CD4-positive, alpha-beta T cell treated with Interleukin-4 for 4 hours (primary cell): ENCODE results near the gene MYCN.

Experiments
- DNase-seq: peaks from one replicate; pipeline ENCODE4 v3.0.0-alpha.2; 2020

Gene MYCN

DNA sequence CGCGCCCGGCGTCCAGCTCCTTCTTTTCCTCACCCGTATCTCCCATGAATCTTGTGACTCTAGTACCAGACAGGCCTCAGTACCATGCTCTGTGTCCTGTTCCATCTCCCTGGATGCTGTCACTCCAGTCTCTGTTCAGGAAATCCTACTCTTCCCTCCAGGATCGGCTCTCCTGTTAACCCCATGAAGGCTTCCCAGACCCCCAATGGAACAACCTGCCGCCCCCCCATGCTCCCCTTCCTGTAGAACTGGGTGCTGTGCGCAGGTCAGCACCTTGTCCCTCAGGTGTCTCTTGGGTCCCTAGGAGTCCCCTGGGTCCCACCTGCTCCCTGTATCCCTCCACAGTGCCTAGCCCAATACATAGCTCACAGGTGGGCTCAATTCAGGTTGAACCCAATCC, 41.3 kb downstream of the MYCN start:
- no peak for DNase-seq

DNA sequence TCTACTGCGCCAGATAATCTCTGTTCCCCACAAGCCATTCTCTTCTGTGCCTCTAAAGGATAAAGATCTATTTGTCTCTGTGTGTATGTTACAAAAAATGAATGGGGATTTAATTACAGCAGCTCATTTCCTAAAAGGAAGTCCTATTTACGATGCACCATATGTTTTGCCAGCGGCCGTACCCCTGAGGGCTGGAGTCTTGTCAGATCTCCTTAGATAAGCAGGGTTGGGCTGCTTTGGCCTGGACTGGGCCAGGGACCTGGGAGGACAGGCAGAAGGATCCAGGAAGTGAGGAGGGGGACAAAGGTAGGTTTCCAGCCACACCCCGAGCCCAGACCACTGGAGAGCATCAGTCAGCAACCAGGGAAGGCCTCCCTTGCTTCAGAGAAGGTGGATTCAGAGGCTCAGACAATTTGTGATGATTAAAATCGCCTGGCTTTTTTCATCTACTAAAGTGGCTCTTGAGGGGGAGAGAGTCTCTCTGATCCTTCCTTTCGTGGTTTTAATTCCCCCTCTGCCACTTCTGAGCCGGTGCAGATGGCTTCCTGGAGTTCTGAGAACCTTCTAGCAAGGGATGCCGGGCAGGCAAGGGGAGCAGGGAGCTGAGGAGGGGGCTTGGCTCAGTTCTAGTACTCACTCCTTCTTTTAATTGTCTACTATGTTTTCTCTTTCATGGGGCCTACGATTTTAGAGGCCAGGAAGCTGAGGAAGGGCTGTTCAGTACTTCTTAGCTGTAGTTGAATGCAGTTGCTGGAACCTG, 42.1 kb downstream of the MYCN start:
- no peak for DNase-seq

DNA sequence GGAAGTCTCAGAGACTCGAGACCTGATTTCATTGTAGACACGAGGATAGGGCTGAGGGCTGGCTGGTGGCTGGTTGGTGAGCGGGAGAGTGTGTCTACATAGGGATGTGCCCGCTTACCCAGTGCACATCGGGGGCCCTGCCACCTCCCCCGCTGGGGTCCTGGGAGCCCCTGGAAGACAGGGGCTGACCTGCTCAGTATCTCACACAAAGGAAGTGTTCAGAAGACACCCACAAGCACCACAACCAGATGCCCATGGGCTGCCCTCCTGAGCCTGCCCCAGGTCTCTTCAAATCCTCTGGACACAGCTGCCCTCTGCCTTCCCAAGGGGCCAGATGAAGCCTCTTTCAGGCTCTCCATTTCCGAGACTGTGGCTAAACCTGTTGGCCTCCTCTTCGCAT, 43.1 kb downstream of the MYCN start:
- DNase-seq: no peak

DNA sequence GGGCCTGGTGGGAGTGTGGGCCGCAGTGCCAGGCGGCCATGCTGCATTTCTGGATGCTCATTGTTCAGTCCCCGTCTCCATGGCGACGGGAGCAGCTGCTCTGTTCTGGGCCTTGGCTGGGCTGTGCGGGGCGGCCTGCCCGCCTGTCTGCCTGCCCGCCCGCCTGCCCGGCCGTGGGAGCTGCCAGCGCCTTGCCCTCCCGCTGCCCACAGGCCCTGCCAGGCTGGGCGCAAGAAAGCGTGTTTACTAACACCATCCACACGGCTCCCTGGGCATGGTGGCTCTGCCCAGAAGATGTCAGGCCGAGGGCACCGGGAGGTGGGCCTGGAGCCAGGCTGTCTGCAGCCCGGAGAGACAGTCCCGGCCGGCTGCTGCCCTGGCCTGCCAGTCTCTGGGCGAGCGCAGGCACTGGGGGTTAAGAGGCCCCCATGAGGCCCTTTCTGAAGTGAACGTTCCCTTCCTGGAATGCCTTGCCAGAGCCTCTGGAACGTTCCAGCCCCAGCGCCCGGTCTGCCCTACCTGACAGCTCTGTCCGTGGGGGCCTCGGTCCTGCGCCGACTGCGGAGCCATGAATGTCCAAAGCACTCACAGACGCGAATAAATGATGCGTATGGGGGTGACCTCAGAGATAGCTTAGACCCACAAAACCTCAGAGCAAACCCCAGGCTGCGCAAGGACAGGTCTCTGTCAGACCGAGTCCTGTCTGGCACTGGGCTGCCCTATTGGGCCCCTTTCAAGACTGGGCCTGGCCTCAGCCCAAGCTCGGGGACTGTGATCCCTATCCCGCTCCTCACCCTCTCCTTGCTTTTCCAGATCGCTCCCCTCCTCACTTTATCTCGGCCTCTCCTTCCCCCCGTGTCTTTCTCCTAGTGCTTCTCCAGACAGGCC, 44.3 kb downstream of the MYCN start:
- no peak for DNase-seq

DNA sequence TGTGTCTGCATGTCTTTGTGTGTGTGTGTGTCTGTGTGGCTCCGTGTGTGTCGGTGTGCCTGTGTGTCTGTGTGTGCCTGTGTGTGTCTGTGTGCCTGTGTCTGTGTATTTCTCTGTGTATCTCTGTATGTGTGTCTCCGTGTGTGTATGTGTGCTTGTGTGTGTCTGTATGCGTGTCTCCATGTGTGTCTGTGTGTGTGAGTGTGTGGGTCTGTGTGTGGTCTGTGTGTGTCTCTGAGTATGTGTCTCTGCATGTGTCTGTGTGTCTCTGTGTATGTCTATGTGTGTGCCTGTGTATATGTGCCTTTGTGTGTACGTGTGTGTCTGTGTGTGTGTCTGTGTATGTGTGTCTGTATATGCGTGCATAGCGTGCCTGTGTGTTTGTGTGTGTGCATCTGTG, 45.2 kb downstream of the MYCN start:
- DNase-seq: no peak

DNA sequence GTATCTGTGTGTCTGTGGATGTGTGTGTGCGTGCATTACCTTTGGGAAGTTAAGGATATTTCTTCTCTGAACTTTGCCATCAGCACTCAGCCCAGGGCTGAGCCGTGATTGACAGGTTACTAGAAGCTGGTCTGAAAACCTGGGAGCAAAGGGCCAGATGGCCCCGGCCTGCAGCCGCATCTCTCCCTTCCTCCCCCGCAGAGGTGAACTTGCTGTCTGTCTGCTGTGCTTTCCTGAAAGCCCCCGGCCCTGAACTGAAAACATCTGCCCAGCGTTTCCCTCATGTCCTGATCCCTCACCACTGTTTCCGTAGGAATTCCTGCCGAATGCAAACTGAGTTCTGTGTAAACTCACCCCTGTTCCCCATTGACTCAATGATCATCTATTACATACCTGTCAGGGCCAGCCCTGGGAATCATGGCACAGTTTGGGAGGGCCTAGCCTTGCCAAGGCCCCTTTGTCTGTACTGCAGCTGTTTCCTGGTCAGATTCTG, 45.8 kb downstream of the MYCN start:
- DNase-seq: no peak

DNA sequence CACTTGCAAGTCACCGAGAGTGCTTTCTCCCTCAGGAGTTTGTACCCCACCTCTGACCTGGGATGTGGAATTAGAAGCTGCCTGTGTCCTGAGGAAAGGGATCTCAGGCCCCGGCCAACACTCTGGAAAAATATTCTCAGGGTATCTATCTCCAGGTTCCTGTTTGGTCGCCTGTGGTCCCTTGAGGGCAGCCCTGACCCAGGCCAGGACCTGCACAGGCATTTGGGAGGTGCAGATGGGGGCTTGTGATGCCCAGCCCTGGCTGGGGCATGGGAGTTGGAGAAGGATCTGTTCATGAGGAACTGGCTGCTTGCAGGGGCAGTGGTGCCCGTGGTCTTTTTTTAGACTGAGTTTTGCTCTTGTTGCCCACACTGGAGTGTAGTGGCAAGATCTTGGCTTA, 46.3 kb downstream of the MYCN start:
- DNase-seq: no peak

DNA sequence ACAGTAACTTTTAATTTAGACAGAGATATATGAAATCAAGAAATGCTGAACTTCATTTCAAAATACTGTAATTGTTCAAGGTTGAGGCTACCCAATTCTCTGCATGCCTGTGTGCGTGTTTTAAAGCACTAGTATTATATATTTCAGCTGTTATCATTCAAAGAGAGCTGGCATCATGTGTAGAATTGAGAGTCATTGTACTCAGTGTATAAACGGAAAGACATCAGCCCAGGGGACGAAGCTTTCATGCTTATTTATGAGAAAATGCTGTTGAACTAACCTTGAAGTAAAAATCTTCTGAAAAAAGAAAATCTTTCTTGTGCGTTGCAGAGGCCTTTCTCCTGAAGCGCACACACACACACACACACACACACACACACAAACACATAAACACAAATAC, 48.4 kb downstream of the MYCN start:
- DNase-seq: no peak

DNA sequence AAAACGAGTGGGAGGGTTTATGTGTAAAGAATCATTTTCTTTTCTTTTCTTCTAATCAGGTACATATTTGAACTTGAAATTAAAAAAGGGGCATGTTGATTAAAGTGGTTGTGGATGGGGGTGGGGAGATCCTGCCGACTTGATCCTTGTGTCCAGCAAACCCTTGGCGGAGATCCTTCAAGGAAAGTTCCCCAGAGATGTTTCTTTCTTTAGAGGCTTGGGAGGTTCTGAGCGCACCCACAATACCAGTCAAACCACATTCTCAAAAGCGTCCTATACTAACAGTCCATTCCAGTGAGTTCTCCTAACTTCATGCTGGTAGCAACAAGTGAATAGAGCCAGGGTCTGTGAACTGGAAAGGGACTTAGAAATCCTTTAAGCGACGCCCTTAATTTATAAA, 49.2 kb downstream of the MYCN start:
- no peak for DNase-seq

DNA sequence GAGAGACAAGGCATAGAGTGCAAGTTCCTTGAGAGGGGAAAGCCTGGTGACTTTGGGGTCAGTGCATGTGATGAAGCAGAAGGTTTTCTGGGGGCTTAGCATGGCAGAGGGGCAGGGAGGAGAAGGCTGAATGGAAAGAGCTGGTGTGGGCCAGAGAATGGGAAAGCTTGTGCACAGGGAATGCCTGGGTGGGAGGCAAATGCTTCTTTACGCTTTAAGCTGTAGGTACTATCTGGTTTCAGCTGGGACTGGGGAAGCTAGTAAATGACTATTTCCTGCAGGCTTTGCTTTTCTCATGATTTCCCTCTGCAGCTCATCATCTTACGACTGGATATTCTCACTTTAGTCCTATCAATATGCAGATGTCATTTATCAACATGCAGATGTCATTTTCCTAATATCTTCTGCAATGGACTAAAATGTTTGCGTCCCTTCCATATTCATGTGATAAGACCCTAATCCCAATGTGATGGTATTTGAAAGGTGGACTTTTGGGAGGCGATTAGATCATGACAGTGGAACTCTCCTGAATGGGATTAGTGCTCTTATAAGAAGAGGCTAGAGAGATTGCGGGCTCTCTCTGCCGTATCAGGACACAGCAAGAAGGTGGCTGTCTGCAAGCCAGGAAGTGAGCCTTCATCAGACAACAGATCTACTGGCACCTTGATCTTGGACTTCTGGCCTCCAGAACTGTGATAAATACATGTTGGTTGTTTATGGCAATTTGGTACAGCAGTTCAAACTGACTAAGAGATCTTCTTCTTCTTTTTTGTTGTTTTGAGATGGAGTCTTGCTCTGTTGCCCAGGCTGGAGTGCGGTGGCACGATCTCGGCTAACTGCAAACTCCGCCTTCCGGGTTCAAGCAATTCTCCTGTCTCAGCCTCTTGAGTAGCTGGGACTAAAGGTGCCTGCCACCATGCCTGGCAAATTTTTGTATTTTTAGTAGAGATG, 50.1 kb downstream of the MYCN start:
- DNase-seq: no peak

DNA sequence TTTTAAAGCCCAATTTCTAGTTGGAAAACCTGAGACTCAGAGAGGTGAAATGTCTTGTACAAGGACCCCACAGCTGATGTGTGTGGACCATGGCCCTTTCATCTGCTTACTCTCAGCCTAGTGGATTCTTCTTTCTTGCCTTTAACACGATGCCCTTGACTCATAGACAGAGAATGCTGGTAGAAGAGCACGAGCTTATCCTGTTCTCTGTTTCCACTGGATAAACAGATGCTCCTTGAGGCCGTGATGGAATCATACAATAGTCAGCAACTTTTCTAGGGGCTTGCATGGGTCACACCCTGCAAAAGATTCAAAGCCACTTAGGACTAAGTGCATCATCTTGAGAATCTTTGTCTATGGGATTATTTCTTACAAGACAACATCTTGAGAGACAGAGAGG, 50.9 kb downstream of the MYCN start:
- DNase-seq: no peak

DNA sequence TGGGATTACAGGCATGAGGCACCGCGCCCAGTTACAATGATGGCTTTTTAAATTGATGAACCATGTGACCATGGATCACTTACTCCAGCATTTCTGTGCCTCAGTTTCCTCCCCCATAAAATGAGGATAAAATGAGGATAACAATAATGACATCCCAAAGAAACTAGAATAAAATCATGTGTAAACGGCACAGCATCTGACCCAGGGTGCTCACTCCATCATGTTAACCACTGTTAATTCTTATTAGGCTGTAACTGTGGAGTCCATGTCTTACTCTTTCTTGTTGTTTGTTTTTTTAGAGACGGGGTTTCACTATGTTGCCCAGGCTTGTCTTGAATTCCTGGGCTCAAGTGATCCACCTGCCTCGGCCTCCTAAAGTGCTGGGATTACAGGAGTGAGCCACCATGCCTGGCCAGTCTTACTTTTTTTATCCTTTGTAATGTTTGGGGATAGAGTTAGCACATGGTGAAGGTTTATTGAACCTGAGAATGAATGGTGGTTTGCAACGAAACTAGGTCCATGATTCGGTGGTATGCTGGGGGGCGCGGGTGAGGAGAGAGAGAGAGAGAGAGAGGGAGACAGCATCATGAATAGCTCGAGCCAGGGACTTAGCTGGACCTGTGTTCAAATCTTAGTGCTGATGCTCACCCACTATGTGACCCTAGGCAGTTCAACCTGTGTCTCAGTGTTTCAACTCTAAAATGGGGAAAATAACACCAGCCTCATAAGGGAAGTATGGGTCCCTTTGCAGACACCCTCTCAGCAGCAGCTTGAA, 52.3 kb downstream of the MYCN start:
- no peak for DNase-seq

DNA sequence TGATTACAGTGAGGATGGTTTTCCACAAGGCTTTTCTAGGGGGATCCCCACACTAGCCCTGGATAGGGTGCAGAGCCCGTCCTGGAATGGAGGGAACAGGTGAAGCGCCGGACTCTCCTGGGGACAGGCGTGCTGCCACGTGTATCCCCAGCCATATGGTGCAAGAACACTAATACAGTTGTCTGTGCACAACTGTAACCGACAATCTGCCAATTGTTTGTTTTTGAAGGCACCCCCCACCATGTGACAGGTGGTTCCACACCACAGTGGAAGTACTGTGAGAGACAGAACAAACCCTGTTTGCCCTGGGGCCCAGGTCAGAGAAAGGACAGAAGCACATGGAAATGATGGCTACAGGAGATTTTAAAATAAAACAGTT, 52.9 kb downstream of the MYCN start:
- no peak for DNase-seq

DNA sequence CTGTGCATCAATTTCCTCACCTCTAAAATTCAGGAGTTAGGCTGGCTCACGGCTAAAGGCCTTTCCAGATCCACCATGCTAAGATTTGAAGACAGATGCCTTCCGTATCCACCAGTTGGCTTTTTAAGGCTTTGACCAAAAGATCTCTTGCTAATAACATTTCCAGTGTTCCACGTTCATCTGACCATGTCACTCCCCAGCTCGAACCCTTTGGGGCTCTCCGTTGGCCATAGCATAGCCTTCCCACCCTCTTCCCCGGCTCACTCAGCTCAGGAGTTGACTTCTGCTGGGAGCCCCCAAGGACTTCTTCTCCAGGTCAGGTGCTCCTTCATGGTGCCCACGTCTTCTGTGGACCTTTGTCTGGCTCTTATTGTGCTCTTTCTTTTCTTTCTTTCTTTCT, 53.3 kb downstream of the MYCN start:
- DNase-seq: no peak

DNA sequence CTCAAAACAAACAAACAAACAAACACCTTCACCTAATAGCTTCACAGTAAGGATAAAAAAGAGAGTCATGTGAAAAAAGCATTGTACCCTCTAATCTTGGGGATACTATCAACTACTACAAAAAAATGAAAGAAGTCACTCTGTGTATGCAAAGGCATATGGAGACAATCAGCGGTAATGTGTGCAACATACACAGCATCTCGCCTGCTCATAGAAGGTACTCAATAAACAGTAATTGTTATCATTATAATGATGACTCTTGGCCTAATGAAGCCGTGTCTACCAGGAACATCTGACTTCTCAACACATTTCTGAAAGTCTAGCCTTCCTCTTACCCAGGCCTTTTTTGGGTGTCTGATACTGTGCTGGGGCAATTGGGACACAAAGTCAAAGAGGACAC, 55.3 kb downstream of the MYCN start:
- no peak for DNase-seq
